Heart left ventricle (tissue), 16 donors: ENCODE results near the gene RS1. TPM values are rescaled to one million over a fixed set of nuclear protein-coding genes. Genes with fewer than 3 reads are reported as not detected.

Experiments
- ATAC-seq, 4 donors: fragments of 200-7000 bp; cut with Tn5 transposase; one replicate each; pipeline ENCODE4 v1.9.1; 2020 to 2022; ENCODE audit warnings: moderate library complexity in 4 of 4, mild to moderate bottlenecking in 3 of 4, moderate number of reproducible peaks in 1 of 4
- DNase-seq, 5 donors: peaks; one replicate each; pipeline ENCODE4 v3.0.0-alpha.2; 2020
- H3K27ac ChIP-seq, 12 donors: fragments of 200-600 bp; sonication (generic) in 4 of 12; one replicate each; pipeline versions ENCODE4 v1.5.0 to v1.8.0; 2016 to 2022; ENCODE audit warnings: mild to moderate bottlenecking in 2 of 12
- H3K27me3 ChIP-seq, 9 donors: fragments of 200-600 bp; sonication (generic) in 2 of 9; one replicate each; pipeline versions ENCODE4 v1.5.1 to v1.8.0; 2016 to 2022; ENCODE audit warnings: mild to moderate bottlenecking in 3 of 9
- H3K36me3 ChIP-seq, 9 donors: fragments of 200-600 bp; sonication (generic) in 2 of 9; one replicate each; pipeline versions ENCODE4 v1.5.0 to v1.8.0; 2018 to 2022; ENCODE audit warnings: mild to moderate bottlenecking in 2 of 9
- H3K4me1 ChIP-seq, 12 donors: fragments of 200-600 bp; sonication (generic) in 4 of 12; one replicate each; pipeline versions ENCODE4 v1.5.0 to v1.8.0; 2016 to 2022; ENCODE audit warnings: mild to moderate bottlenecking in 3 of 12
- H3K4me3 ChIP-seq, 12 donors: fragments of 200-600 bp; sonication (generic) in 4 of 12; one replicate each; pipeline versions ENCODE4 v1.5.0 to v1.8.0; 2017 to 2022; ENCODE audit warnings: mild to moderate bottlenecking in 9 of 12, moderate library complexity in 4 of 12
- H3K9me3 ChIP-seq, 12 donors: fragments of 200-600 bp; sonication (generic) in 4 of 12; one replicate each; pipeline versions ENCODE4 v1.5.0 to v1.8.0; 2016 to 2022; ENCODE audit warnings: mild to moderate bottlenecking in 1 of 12
- POLR2A ChIP-seq, 2 donors: fragments of 450-650 bp; IDR thresholded peaks; one replicate each; pipeline ENCODE4 v1.6.1; 2017; ENCODE audit warnings: antibody characterized with exemption in 2 of 2, mild to moderate bottlenecking in 2 of 2, moderate library complexity in 2 of 2
- WGBS, 4 donors: extraction: QIAGEN DNeasy Blood & Tissue Kit in 2 of 4; methylation state at CpG; one replicate each; pipeline versions ENCODE4 v1.1.5 to v1.1.7; 2013 to 2018; 5-methylcytosine and 5-hydroxymethylcytosine counted together
- intact Hi-C, 10 donors: fragments of 100-400 bp; cut with DNase I; formaldehyde crosslinking; loops; one replicate each; pipeline versions ENCODE4 v1.11.1 to v1.14.2; 2022
- polyA plus RNA-seq, 2 donors: library from polyadenylated mRNA; stranded (reverse); fragments of 200-250 nt; gene quantifications; one replicate each; pipeline ENCODE4 v1.2.3, GENCODE V29; 2013
- total RNA-seq, 9 donors: library from RNA; depleted of rRNA in 2 of 9; stranded (reverse); fragments of >200 nt in 2 of 9; fragmentation: NEBNext Ultra II Directional in 3 of 9; extraction: Animal tissue kit (Norgen Biotek cat#: 25700) in 3 of 9; gene quantifications; one replicate each; pipeline versions ENCODE4 v1.1.0 to v1.2.4, GENCODE V29; 2016 to 2023
- TF ChIP-seq, protein P1 (sequence below), 12 donors: fragments of 200-600 bp; sonication (generic) in 4 of 12; IDR thresholded peaks; one replicate each; pipeline versions ENCODE4 v1.5.0 to v1.8.0; 2018 to 2022; ENCODE audit warnings: antibody characterized with exemption in 12 of 12, mild to moderate bottlenecking in 5 of 12
- donor health status: ischemic (EF 13 %, LVEDD 7.1; RV severe dilation, severe dysfunction).
- donor health status: healthy with polysubstance abuse.
- donor health status: DM: no; HTN: yes; CAD: no.
- donor health status: DM: no; HTN: no; CAD: no.
- donor health status: ischemic (EF 25% LVEDD 6.9; RV normal size, moderate dysfunction).
- donor health status: ischemic (EF 25% LVEDD 5.7; RV mildly dilated, moderate dysfunction).
- donor health status: healthy.
- donor health status: DM: yes; HTN: yes; CAD: no.
- donor health status: ischemic (EF 35%, LVEDD 5.7; RV mildly dilated, moderate dysfunction).
- donor health status: nonischemic (EF 11% LVEDD 7.7; RV severe dilation, severe dysfunction).
- donor health status: DM: yes; HTN: yes; CAD: no.
- donor health status: PGD.
- donor health status: ischemic (EF 29% LVEDD 5.4; RV normal size, mild dysfunction).
- donor health status: nonischemic (EF 23%, LVEDD 6.1; RV moderate dilation, normal function).

The RS1 gene
- total and polyA plus RNA-seq, 11 donors = not detected

GRCh38 chrX:18647621-18648020 is 24.3 kb downstream of the RS1 start:
- Histone ChIP-seq H3K36me3 (no peaks in the 10 kb centered on the region), H3K27me3 (no peaks in the 10 kb centered on the region), H3K27ac (no peak overlapping the region), H3K9me3 (no peaks in the 10 kb centered on the region), H3K4me3 (no peak overlapping the region), H3K4me1 (no peaks in the 10 kb centered on the region)
- 80 to 84% (median 82%) methylated on average over 4 of the region's 4 CpGs for WGBS, 4 donors
- ATAC-seq (no peak), DNase-seq (no peak)
- TF ChIP-seq, protein P1, sequence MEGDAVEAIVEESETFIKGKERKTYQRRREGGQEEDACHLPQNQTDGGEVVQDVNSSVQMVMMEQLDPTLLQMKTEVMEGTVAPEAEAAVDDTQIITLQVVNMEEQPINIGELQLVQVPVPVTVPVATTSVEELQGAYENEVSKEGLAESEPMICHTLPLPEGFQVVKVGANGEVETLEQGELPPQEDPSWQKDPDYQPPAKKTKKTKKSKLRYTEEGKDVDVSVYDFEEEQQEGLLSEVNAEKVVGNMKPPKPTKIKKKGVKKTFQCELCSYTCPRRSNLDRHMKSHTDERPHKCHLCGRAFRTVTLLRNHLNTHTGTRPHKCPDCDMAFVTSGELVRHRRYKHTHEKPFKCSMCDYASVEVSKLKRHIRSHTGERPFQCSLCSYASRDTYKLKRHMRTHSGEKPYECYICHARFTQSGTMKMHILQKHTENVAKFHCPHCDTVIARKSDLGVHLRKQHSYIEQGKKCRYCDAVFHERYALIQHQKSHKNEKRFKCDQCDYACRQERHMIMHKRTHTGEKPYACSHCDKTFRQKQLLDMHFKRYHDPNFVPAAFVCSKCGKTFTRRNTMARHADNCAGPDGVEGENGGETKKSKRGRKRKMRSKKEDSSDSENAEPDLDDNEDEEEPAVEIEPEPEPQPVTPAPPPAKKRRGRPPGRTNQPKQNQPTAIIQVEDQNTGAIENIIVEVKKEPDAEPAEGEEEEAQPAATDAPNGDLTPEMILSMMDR (IDR thresholded peaks at IDR 0.05) = no peak
- TF ChIP-seq POLR2A (IDR thresholded peaks at IDR 0.05) = no peak
- intact Hi-C loops = no loop called here

DNA sequence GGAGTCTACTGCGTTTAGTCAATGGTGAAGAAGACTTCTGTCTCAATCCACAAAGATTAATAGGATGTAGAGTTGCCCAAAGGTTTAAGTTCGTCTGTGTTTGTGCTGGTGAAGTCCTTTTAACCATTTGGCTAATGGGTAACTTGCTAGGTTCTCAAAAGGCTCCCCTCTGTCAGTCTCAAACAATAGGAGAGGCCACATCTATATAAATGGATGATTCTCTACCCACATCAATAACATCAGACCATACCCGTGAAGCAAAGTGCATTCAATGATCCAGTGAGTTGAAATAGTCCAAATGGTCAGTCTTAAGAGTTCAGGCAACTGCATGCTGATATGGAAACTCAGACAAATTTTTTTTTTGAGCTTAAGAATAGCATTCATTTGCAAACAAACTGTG is 28.1 kb downstream of the RS1 start:
- H3K27ac ChIP-seq = no peak overlapping the region
- no peaks in the 10 kb centered on the region for H3K36me3 ChIP-seq
- DNase-seq (no peak), ATAC-seq (no peak)
- H3K9me3 ChIP-seq = no peaks in the 10 kb centered on the region
- H3K4me3 ChIP-seq = no peak overlapping the region
- TF ChIP-seq, protein P1 (IDR thresholded peaks at IDR 0.05) = no peak
- no peak for TF ChIP-seq POLR2A (IDR thresholded peaks at IDR 0.05)
- H3K4me1 ChIP-seq = no peaks in the 10 kb centered on the region
- intact Hi-C loops = no loop called here
- H3K27me3 ChIP-seq = no peaks in the 10 kb centered on the region
- 62 to 90% (median 77%) methylated on average over 3 of the region's 3 CpGs for WGBS, 4 donors

DNA sequence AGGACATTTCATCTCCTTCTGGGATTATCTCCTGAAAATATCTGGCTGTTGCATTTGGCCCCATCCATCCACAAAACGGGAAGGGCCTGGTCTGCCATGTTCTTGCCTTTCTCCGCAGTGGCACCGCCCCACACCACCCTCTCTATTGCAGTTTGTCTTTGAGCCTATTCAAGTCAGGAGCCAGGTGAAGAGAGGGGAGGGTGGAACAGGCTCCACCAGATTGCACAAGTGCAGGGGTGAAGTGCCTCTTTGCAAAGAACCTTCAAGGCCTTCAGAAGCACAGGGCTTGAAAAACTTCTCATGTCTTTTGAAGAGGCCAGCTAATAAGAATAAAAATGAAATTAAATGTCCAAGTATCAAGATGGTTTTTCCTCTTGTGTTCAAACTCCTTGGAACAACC is 28.7 kb downstream of the RS1 start:
- DNase-seq (no peak), ATAC-seq (no peak)
- Histone ChIP-seq H3K4me1 (no peaks in the 10 kb centered on the region), H3K4me3 (no peak overlapping the region), H3K9me3 (no peaks in the 10 kb centered on the region), H3K27me3 (no peaks in the 10 kb centered on the region), H3K27ac (no peak overlapping the region), H3K36me3 (no peaks in the 10 kb centered on the region)
- 80 to 94% (median 89%) methylated on average over 3 of the region's 3 CpGs for WGBS, 4 donors
- intact Hi-C loops = no loop called here
- no peak for TF ChIP-seq POLR2A (IDR thresholded peaks at IDR 0.05)
- TF ChIP-seq, protein P1 (IDR thresholded peaks at IDR 0.05) = no peak

- intact Hi-C loops = no loop called here
- Histone ChIP-seq H3K4me1 (no peaks in the 10 kb centered on the region), H3K36me3 (no peaks in the 10 kb centered on the region), H3K9me3 (no peaks in the 10 kb centered on the region), H3K27me3 (no peaks in the 10 kb centered on the region), H3K4me3 (no peak overlapping the region), H3K27ac (no peak overlapping the region)
- no peak for TF ChIP-seq POLR2A (IDR thresholded peaks at IDR 0.05)
- TF ChIP-seq, protein P1 (IDR thresholded peaks at IDR 0.05) = no peak
- no peak for ATAC-seq
- 47 to 65% (median 58%) methylated on average over 9 to 10 of the region's 10 CpGs for WGBS, 4 donors
- DNase-seq = no peak
These were observed 31.2 kb downstream of the RS1 start for GRCh38 chrX:18640686-18641085.
